Ovary (tissue), 3 donors: ENCODE results near the gene PIK3R5.

Experiments used
- POLR2A ChIP-seq: fragments of 450-650 bp; IDR thresholded peaks from one replicate; pipeline ENCODE4 v1.6.1; 2017; ENCODE audit warnings: antibody characterized with exemption, mild to moderate bottlenecking, moderate library complexity
- TF ChIP-seq, protein P1 (sequence below), 3 donors: fragments of 450-650 bp in 2 of 3; fragments of 200-600 bp in 1 of 3; IDR thresholded peaks; one replicate each; pipeline versions ENCODE4 v1.5.1 to v1.8.0; 2016 to 2022; ENCODE audit warnings: antibody characterized with exemption in 3 of 3, mild to moderate bottlenecking in 1 of 3
- donor health status: DM: no; HTN: no; CAD: no.

DNA sequence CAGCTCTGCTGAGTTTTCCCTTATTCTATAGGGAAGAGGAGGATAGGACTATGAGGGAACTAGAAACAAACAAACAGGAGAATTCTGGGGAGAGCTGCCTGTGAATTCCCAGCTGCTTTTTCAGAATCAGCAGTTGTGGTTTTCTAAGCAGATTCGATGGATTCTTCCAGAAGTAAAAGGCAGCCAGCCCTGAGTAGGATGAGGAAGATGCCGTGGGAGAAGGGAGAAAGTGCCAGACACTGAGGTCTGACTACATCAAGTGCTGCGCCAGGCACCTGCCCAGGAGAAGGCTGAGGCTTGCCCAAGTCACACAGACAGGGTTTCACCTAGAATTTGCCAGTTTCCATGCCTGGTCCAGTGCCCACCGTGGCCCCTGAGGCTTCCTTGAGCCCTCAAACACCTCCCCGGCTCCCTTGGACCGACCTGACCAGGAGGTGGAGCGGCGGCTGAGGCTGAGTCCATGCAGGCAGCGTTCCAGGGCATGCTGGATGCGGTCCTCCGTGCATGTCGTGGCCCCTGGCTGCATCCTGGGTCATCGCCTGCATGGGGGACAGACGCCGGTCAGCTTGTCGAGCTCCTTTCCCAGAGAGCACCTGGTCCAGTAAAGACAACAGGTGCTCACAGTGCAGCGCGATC lies 54.4 kb downstream of the PIK3R5 start:
- TF ChIP-seq, protein P1, sequence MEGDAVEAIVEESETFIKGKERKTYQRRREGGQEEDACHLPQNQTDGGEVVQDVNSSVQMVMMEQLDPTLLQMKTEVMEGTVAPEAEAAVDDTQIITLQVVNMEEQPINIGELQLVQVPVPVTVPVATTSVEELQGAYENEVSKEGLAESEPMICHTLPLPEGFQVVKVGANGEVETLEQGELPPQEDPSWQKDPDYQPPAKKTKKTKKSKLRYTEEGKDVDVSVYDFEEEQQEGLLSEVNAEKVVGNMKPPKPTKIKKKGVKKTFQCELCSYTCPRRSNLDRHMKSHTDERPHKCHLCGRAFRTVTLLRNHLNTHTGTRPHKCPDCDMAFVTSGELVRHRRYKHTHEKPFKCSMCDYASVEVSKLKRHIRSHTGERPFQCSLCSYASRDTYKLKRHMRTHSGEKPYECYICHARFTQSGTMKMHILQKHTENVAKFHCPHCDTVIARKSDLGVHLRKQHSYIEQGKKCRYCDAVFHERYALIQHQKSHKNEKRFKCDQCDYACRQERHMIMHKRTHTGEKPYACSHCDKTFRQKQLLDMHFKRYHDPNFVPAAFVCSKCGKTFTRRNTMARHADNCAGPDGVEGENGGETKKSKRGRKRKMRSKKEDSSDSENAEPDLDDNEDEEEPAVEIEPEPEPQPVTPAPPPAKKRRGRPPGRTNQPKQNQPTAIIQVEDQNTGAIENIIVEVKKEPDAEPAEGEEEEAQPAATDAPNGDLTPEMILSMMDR (IDR thresholded peaks at IDR 0.05): no peak
- no peak for TF ChIP-seq POLR2A
